Measurements from ENCODE around the gene STT3B. TPM values are rescaled to one million over a fixed set of nuclear protein-coding genes. Genes with fewer than 3 reads are reported as not detected.

STT3B gene
- total RNA-seq, 1 experiment from 2014 or later, result 144 TPM

DNA sequence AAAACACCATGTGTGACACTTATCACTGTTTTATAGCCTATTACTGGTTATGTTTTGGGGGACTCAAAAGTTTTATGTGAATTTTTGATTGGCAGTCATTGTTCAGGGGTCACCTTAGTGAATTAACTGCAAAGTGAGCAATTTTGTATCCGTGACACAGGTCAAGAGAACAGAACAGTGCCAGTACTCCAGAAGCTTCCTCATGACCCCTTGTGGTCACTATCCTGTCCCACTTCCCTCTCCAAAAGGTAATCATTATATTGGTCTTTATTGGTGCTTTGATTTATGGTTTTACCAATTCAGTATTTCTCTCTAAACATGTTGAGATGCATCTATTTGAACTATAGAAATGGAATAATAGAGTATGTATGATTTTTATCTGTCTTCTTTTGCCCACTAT lies 107.1 kb downstream of the STT3B start:
- no peak for DNase-seq (ENCODE audit: low read depth)

DNA sequence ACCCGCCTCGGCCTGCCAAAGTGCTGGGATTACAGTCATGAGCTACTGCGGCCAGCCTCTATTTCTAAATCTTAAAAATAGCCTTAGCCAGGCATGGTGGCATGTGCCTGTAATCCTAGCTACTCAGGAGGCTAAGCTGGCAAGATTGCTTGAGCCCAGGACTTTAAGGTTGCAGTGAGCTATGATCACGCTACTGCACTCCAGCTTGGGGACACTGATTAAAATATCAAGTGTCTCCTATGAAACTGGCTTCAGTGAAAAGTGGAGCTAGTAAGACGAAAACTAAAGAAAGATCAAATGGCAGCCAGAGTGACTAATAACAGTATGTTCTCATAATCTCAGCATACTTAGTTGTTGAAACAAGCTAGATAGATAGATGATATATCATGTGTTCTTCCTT lies 112.5 kb downstream of the STT3B start:
- no peak for DNase-seq (ENCODE audit: low read depth)

DNA sequence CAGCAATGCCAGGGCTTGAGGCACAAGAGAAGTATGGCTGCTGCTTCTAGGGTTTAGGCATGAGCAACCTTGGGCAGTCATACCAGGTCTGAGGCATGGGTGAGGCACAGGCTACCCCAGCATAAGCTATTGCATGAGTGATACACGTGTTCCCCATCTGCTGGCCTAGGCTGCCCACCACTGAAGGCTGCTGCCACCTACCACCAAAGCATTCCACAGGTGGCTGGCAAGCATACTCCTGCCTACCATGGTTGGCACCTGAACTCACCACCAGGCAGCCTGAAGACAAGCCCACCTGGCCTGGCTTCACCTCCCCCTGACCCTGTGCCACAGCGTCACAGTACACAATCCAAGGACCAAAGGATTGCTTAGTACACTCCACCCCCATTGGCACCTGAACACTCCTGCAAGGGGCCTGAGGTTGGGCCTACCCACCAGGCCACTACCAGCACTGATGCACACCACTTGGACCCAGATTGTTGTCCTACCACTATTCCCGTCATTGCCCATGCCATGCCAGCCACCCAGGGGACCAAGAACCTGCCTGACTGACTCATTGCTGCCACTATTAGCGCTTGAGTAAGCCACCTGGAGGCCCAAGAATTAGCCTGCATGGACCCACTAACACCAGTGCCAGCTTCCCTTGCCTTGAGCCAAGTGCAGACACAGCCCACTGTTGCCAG lies 115.7 kb downstream of the STT3B start:
- no peak for DNase-seq (ENCODE audit: low read depth)

DNA sequence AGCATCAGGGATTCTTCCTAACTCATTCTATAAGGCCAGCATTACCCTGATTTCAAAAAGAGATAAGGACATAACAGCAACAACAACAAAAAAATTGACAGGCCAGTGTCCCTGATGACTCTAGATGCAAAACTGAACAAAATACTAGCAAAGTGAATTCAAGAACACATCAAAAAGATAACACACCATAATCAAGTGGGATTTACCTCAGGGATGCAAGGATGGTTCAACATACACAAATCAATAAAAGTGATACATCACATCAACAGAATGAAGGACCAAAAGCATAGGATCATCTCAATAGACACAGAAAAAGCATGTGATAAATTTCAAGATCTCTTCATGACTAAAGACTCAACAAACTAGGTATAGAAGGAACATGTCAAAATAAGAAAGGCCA lies 119.6 kb downstream of the STT3B start:
- no peak for DNase-seq (ENCODE audit: low read depth)

GRCh38 chr3:31653464-31653863 lies 120.7 kb downstream of the STT3B start:
- DNase-seq (ENCODE audit: low read depth), result no peak

- no peak for DNase-seq (ENCODE audit: low read depth)
Measured at GRCh38 chr3:31654998-31655397, 122.3 kb downstream of the STT3B start.

DNA sequence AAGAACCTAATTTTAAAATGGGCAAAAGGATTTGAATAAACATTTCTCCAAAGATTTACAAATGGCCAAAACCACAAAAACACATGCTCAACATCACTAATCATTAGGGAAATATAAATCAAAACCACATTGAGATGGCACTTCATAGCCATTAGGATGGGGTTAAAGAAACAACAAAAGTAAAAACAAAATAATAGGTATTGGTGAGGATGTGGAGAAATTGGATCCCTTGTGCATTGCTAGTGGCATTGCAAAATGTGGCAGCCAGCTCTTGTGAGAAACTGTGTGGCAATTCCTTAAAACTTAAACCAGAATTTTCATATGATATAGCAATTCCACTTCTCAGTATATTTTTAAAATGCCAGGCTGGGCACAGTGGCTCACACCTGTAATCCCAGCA lies 126.5 kb downstream of the STT3B start:
- DNase-seq (ENCODE audit: low read depth), result peak; percentile 12

- DNase-seq (ENCODE audit: low read depth), result no peak
Measured at GRCh38 chr3:31661286-31661685, 128.6 kb downstream of the STT3B start.

- no peak for DNase-seq (ENCODE audit: low read depth)
Measured at GRCh38 chr3:31661993-31662670, 129.4 kb downstream of the STT3B start.

DNA sequence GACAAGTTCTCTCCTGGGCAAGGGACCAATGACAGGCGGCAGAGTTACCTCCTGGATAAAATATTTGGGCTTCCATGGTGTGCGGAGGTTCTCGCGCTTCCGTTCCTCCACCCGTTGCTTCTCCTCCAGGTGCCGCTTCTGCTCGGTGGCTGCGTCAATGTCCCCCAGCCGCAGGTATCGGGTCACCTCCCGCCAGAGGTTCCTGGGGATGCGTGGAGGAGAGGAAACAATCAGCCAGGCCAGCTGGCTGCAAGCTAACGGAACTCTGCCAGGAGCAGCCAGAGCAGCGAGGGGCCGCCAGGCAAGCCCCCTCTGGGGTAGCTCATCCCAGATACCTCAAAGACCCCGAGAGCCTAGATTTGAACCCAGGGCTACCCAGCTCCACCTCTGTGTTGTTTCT lies 131.3 kb downstream of the STT3B start:
- DNase-seq (ENCODE audit: low read depth), result no peak

GRCh38 chr3:31667582-31667981 lies 134.9 kb downstream of the STT3B start:
- DNase-seq (ENCODE audit: low read depth), result no peak

DNA sequence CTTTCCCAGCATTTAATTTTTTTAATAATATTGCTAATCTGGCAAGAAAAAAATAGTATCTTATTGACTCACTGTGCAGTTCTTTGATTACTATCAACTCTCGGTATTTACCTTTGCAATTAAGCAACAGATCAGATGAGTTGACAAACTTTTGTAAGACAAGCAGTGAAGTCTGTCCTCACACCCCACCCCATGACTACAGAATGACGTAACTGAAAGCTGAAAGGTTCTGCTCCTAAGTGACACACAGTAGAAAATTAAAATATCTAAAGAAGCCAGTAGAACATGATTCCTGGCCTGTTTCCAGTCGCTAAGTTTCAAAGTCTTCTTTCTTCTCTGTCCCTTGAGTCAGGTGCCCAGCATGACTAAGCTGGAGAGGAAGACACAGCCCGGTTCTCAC lies 135.5 kb downstream of the STT3B start:
- DNase-seq (ENCODE audit: low read depth), result no peak

DNA sequence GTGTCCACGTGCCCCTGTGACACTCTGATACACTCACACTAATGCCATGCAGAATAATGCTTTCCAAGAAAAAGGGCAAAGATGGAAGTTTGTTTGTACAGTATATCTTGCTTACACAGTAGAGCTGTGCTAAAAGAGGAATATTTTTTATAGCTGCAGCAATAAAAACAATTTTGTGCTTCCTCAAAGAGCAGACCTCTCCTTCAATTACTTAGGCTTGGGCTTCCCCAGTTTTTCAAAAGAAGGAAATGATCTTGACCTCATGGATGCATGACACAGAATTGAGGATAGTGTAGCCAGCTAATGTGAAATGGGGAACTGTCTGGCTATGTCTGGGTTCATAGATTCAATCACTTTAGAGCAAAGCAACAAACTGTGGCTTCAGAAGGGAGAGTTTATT lies 137.4 kb downstream of the STT3B start:
- no peak for DNase-seq (ENCODE audit: low read depth)

DNA sequence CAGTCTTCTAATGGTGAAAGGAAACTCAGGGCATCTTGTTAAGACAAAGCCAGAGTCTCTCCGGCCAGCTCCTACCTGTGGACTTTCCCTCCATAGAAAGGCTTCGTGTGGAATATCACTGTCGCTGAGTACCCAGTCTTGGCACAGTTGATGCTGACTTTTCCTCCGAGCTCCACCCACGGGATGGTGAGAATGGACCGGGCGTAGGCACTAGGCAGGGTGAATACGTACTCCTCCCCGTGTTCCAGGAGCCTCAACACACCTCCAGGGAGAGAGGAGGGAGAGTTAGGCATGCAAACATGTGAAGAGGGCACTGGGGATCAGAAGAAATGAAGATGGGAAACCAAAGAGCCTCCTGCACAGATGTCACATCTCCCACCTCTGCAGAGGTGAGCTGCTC lies 138.0 kb downstream of the STT3B start:
- DNase-seq (ENCODE audit: low read depth), result no peak

- no peak for DNase-seq (ENCODE audit: low read depth)
Measured at GRCh38 chr3:31671451-31671850, 138.7 kb downstream of the STT3B start.

DNA sequence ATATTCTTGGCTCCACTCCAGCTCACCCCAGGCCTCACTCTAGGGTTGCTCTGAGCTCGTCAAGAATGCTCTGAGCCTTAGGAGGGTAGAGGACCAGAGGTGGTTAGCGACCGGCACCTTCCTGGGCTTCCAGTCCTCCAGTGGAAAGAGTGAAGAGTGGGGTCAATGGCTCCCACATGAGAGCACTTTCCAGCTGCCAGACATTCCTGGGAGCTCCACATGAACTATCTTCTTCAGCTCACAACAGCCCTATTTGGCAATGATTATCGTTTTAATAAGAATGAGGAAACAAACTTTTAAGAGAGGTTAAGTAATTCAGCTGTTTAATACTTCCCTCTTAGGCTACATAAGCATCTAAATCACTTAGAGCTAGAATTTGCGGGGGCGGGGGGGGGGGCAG lies 139.3 kb downstream of the STT3B start:
- DNase-seq (ENCODE audit: low read depth), result no peak

GRCh38 chr3:31673950-31674349 lies 141.2 kb downstream of the STT3B start:
- DNase-seq (ENCODE audit: low read depth), result no peak

DNA sequence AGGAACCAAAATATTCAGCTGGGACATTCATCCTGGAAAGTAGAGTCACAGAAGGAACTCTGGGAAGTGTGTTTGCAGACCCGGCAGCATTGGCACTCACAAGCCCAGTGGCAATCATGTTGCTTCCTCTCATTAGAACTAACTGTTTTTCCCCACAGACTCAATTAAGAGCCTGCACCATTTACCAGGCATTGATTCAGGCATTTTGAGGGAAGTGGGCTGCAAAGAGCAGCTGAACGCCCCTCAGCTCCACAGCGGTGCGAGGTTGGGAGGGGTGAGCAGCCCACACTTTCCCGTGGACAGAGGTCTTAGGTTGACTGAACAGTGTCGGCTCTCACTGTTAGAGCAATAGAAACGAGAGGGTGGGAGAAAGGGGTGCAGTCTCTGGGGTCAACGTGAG lies 143.8 kb downstream of the STT3B start:
- no peak for DNase-seq (ENCODE audit: low read depth)

- no peak for DNase-seq (ENCODE audit: low read depth)
Measured at GRCh38 chr3:31680072-31680870, 147.5 kb downstream of the STT3B start.
